ENCODE data around the gene RSPO3.
A peak's percentile ranks its signal among the peaks of the same experiment; 100 is the strongest.
"Not testable (repeated sequence)": the region's sequence is repeated elsewhere in the genome, so short reads cannot be mapped to it uniquely, and the experiment has no call there.

RSPO3 gene

GRCh38 chr6:127206531-127207095 lies 88.1 kb downstream of the RSPO3 start:
- peak overlapping the region; percentile 37 for H3K9ac ChIP-seq (ENCODE audit: low read length)

GRCh38 chr6:127207591-127208120 lies 89.2 kb downstream of the RSPO3 start:
- Histone ChIP-seq H3K4me3 (ENCODE audit: low read length) (no peak overlapping the region), H3K27me3 (replicated peaks; ENCODE audit: control insufficient read depth, insufficient read depth, low read length) (no peaks in the 10 kb centered on the region), H3K9me3 (ENCODE audit: control insufficient read depth, low read length) (no peaks in the 10 kb centered on the region), H3K36me3 (ENCODE audit: control insufficient read depth, insufficient read depth, low read length, severe bottlenecking) (no peaks in the 10 kb centered on the region), H3K9ac (ENCODE audit: low read length) (no peak overlapping the region), H3K4me1 (ENCODE audit: control insufficient read depth, insufficient read depth, low read length) (peaks cover 16% of the 10 kb centered on the region)
- peak; percentile 37 for DNase-seq (ENCODE audit: low read depth)

More at GRCh38 chr6:127206531-127207095, 88.1 kb downstream of the RSPO3 start:
- Histone ChIP-seq H3K36me3 (ENCODE audit: control insufficient read depth, insufficient read depth, low read length, severe bottlenecking) (no peaks in the 10 kb centered on the region), H3K9me3 (ENCODE audit: control insufficient read depth, low read length) (no peaks in the 10 kb centered on the region), H3K27me3 (replicated peaks; ENCODE audit: control insufficient read depth, insufficient read depth, low read length) (no peaks in the 10 kb centered on the region), H3K4me3 (ENCODE audit: low read length) (no peak overlapping the region), H3K4me1 (ENCODE audit: control insufficient read depth, insufficient read depth, low read length) (peaks cover 22% of the 10 kb centered on the region)
- DNase-seq (ENCODE audit: low read depth): peak; percentile 51

- Histone ChIP-seq H3K36me3 (ENCODE audit: control insufficient read depth, insufficient read depth, low read length, severe bottlenecking) (no peaks in the 10 kb centered on the region), H3K9me3 (ENCODE audit: control insufficient read depth, low read length) (no peaks in the 10 kb centered on the region), H3K4me1 (ENCODE audit: control insufficient read depth, insufficient read depth, low read length) (peaks cover 11% of the 10 kb centered on the region), H3K4me3 (ENCODE audit: low read length) (no peak overlapping the region), H3K27me3 (replicated peaks; ENCODE audit: control insufficient read depth, insufficient read depth, low read length) (no peaks in the 10 kb centered on the region), H3K9ac (ENCODE audit: low read length) (no peak overlapping the region)
- no peak for DNase-seq (ENCODE audit: low read depth)
These were observed 92.3 kb downstream of the RSPO3 start for GRCh38 chr6:127210725-127211124.

- H3K4me3 ChIP-seq (ENCODE audit: low read length): no peak overlapping the region
- H3K4me1 ChIP-seq (ENCODE audit: control insufficient read depth, insufficient read depth, low read length): peaks cover 3% of the 10 kb centered on the region
- H3K9me3 ChIP-seq (ENCODE audit: control insufficient read depth, low read length): no peaks in the 10 kb centered on the region
- no peak overlapping the region for H3K9ac ChIP-seq (ENCODE audit: low read length)
- H3K36me3 ChIP-seq (ENCODE audit: control insufficient read depth, insufficient read depth, low read length, severe bottlenecking): no peaks in the 10 kb centered on the region
- no peak for DNase-seq (ENCODE audit: low read depth)
- H3K27me3 ChIP-seq (replicated peaks; ENCODE audit: control insufficient read depth, insufficient read depth, low read length): no peaks in the 10 kb centered on the region
These were observed 93.9 kb downstream of the RSPO3 start for GRCh38 chr6:127212376-127212775.

GRCh38 chr6:127214032-127214431 lies 95.6 kb downstream of the RSPO3 start:
- not testable (repeated sequence) for DNase-seq (ENCODE audit: low read depth); H3K4me1 ChIP-seq (ENCODE audit: control insufficient read depth, insufficient read depth, low read length); H3K9me3 ChIP-seq (ENCODE audit: control insufficient read depth, low read length); H3K4me3 ChIP-seq (ENCODE audit: low read length); H3K36me3 ChIP-seq (ENCODE audit: control insufficient read depth, insufficient read depth, low read length, severe bottlenecking); H3K27me3 ChIP-seq (replicated peaks; ENCODE audit: control insufficient read depth, insufficient read depth, low read length); H3K9ac ChIP-seq (ENCODE audit: low read length)

- not testable (repeated sequence) for H3K9me3 ChIP-seq (ENCODE audit: control insufficient read depth, low read length); H3K4me3 ChIP-seq (ENCODE audit: low read length); H3K4me1 ChIP-seq (ENCODE audit: control insufficient read depth, insufficient read depth, low read length); H3K27me3 ChIP-seq (replicated peaks; ENCODE audit: control insufficient read depth, insufficient read depth, low read length); H3K36me3 ChIP-seq (ENCODE audit: control insufficient read depth, insufficient read depth, low read length, severe bottlenecking); DNase-seq (ENCODE audit: low read depth); H3K9ac ChIP-seq (ENCODE audit: low read length)
These were observed 96.1 kb downstream of the RSPO3 start for GRCh38 chr6:127214531-127214930.

- H3K27me3 ChIP-seq (replicated peaks; ENCODE audit: control insufficient read depth, insufficient read depth, low read length): no peaks in the 10 kb centered on the region
- peaks cover 8% of the 10 kb centered on the region for H3K4me1 ChIP-seq (ENCODE audit: control insufficient read depth, insufficient read depth, low read length)
- no peaks in the 10 kb centered on the region for H3K36me3 ChIP-seq (ENCODE audit: control insufficient read depth, insufficient read depth, low read length, severe bottlenecking)
- H3K4me3 ChIP-seq (ENCODE audit: low read length): no peak overlapping the region
- H3K9ac ChIP-seq (ENCODE audit: low read length): no peak overlapping the region
- no peak for DNase-seq (ENCODE audit: low read depth)
- no peaks in the 10 kb centered on the region for H3K9me3 ChIP-seq (ENCODE audit: control insufficient read depth, low read length)
These were observed 97.5 kb downstream of the RSPO3 start for GRCh38 chr6:127215931-127216330.

- H3K9ac ChIP-seq (ENCODE audit: low read length): no peak overlapping the region
- DNase-seq (ENCODE audit: low read depth): no peak
- no peaks in the 10 kb centered on the region for H3K36me3 ChIP-seq (ENCODE audit: control insufficient read depth, insufficient read depth, low read length, severe bottlenecking)
- peaks cover 15% of the 10 kb centered on the region for H3K4me1 ChIP-seq (ENCODE audit: control insufficient read depth, insufficient read depth, low read length)
- H3K4me3 ChIP-seq (ENCODE audit: low read length): no peak overlapping the region
- H3K9me3 ChIP-seq (ENCODE audit: control insufficient read depth, low read length): no peaks in the 10 kb centered on the region
- no peaks in the 10 kb centered on the region for H3K27me3 ChIP-seq (replicated peaks; ENCODE audit: control insufficient read depth, insufficient read depth, low read length)
These were observed 98.6 kb downstream of the RSPO3 start for GRCh38 chr6:127216810-127217789.

GRCh38 chr6:127219869-127220268 lies 101.4 kb downstream of the RSPO3 start:
- Histone ChIP-seq H3K4me3 (ENCODE audit: low read length) (no peak overlapping the region), H3K4me1 (ENCODE audit: control insufficient read depth, insufficient read depth, low read length) (peaks cover 15% of the 10 kb centered on the region), H3K27me3 (replicated peaks; ENCODE audit: control insufficient read depth, insufficient read depth, low read length) (no peaks in the 10 kb centered on the region), H3K9ac (ENCODE audit: low read length) (no peak overlapping the region), H3K36me3 (ENCODE audit: control insufficient read depth, insufficient read depth, low read length, severe bottlenecking) (no peaks in the 10 kb centered on the region), H3K9me3 (ENCODE audit: control insufficient read depth, low read length) (no peaks in the 10 kb centered on the region)
- DNase-seq (ENCODE audit: low read depth): no peak

GRCh38 chr6:127221201-127221600 lies 102.7 kb downstream of the RSPO3 start:
- Histone ChIP-seq H3K4me1 (ENCODE audit: control insufficient read depth, insufficient read depth, low read length) (peaks cover 15% of the 10 kb centered on the region), H3K4me3 (ENCODE audit: low read length) (no peak overlapping the region), H3K9ac (ENCODE audit: low read length) (no peak overlapping the region), H3K27me3 (replicated peaks; ENCODE audit: control insufficient read depth, insufficient read depth, low read length) (no peaks in the 10 kb centered on the region), H3K9me3 (ENCODE audit: control insufficient read depth, low read length) (no peaks in the 10 kb centered on the region), H3K36me3 (ENCODE audit: control insufficient read depth, insufficient read depth, low read length, severe bottlenecking) (no peaks in the 10 kb centered on the region)
- no peak for DNase-seq (ENCODE audit: low read depth)

GRCh38 chr6:127222418-127222817 lies 103.9 kb downstream of the RSPO3 start:
- no peaks in the 10 kb centered on the region for H3K27me3 ChIP-seq (replicated peaks; ENCODE audit: control insufficient read depth, insufficient read depth, low read length)

More at GRCh38 chr6:127222418-127222817, 103.9 kb downstream of the RSPO3 start:
- Histone ChIP-seq H3K9me3 (ENCODE audit: control insufficient read depth, low read length) (no peaks in the 10 kb centered on the region), H3K9ac (ENCODE audit: low read length) (no peak overlapping the region), H3K36me3 (ENCODE audit: control insufficient read depth, insufficient read depth, low read length, severe bottlenecking) (no peaks in the 10 kb centered on the region), H3K4me1 (ENCODE audit: control insufficient read depth, insufficient read depth, low read length) (peaks cover 15% of the 10 kb centered on the region), H3K4me3 (ENCODE audit: low read length) (no peak overlapping the region)
- DNase-seq (ENCODE audit: low read depth): no peak

Measured in adipocyte (in vitro differentiated cells).